ENCODE results near the gene CORO7.

DNA sequence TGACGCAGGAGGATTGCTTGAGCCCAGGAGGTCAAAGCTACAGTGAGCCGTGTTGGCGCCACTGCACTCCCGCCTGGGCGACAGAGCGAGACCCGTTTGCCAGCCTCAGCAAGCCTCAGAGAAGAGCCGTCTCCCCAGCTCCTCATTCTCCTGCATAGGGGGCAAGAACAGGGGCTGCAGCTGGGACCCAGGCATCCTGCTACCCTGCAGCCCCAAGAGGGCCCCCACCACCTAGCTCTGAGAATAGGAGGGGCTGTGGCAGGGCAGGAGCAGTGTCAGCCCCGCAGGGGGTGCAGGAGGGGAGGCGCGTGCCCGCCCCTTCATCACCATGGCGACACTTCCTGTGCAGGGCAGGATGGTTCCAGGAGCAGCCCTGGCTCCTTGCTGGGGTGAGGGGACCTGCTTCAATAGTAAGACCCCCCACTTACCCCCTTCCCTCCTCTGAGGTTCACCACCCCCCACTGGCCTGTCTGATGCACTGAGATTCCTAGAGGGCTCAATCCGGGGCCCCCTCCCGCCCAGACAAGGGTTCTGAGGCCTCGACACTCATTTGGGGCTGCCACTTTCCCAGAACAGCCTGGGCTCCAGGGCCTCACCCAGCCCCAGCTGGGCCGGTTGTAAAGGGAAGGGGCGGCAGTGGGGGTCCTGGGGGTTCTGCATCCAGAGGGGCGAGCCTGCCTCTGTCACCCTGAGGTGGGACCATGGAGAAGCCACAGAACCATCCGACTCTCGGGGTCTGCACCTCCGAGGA, 24.6 kb downstream of the CORO7 start:
- TF ChIP-seq POLR2A (IDR thresholded peaks at IDR 0.05), result no peak
- TF ChIP-seq, protein P1, sequence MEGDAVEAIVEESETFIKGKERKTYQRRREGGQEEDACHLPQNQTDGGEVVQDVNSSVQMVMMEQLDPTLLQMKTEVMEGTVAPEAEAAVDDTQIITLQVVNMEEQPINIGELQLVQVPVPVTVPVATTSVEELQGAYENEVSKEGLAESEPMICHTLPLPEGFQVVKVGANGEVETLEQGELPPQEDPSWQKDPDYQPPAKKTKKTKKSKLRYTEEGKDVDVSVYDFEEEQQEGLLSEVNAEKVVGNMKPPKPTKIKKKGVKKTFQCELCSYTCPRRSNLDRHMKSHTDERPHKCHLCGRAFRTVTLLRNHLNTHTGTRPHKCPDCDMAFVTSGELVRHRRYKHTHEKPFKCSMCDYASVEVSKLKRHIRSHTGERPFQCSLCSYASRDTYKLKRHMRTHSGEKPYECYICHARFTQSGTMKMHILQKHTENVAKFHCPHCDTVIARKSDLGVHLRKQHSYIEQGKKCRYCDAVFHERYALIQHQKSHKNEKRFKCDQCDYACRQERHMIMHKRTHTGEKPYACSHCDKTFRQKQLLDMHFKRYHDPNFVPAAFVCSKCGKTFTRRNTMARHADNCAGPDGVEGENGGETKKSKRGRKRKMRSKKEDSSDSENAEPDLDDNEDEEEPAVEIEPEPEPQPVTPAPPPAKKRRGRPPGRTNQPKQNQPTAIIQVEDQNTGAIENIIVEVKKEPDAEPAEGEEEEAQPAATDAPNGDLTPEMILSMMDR (IDR thresholded peaks at IDR 0.05), result no peak

All from ovary (tissue), 3 donors.